GM18498 (cell line): Measurements from ENCODE around the gene DTNA.

ENCODE experiments used
- ATAC-seq: cut with Tn5 transposase; IDR thresholded peaks from one replicate; pipeline ENCODE4 v1.9.1; 2021; ENCODE audit warnings: mild to moderate bottlenecking, moderate library complexity; ENCODE audit not compliant: unreplicated experiment

The DTNA gene

DNA sequence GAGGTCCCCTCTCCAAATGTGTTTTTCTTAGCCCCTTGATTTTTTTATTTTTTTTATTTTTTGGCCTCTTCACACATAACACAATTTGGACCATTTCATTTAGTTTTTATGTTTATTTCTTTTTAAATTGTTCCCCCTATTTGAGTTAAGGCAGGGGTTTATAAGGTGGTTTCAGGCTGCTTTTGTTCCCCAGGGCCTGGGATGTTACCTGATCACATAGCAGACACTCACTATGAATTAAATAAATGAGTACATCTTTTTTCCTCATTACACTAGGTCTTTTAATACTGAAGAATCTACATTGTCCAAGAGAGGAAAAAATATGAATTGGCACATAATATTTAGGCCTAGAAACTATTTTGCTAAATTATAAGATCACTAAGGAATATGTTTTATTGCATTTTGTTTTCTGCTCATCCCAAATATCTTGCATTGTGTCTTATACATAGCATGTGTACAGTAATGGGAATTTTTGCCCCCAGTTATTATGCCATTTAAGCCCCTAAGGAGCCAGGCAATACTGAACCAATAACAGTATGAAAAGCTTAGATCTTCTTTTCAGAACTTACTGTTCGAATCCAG is 218.7 kb downstream of the DTNA start:
- no peak for ATAC-seq

DNA sequence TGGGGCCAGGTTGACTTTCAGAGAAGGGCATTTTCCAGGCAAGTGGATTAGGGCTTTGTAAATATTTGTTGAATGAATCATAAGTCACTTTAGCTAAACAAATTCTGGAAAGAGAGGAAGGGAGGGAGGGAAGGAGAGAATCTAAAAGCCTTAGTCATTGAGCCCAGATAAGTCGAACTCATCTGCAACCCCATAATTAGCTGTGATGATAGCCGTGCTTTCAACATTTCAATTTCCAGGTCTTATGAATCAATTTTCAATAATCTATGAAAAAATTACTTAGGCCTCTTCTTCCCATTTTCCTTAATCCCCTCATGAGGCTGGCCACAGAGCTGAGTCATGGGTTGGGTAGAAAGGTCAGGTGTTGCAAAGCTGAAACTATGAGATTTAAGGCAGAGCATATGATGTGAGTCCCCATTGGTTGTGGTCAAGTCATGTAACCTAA is 219.3 kb downstream of the DTNA start:
- ATAC-seq, result no peak

DNA sequence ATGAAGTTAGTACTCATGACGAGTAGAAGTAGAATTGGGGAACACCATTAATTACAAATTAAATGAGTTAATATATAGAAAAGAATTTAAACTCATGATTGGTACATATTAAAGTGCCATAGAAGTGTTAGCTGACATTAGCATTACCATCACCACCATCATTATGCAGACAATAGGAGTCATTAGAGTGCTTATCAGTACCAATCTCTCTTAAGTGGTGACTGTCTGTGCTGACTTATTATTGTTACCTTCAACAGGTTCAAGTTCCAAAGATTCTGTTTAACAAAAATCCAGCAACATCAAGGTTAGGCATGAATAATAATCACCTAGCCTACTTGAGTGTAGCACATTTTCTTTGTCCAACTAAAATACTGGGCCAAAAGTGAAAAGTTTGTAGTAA is 222.3 kb downstream of the DTNA start:
- no peak for ATAC-seq

DNA sequence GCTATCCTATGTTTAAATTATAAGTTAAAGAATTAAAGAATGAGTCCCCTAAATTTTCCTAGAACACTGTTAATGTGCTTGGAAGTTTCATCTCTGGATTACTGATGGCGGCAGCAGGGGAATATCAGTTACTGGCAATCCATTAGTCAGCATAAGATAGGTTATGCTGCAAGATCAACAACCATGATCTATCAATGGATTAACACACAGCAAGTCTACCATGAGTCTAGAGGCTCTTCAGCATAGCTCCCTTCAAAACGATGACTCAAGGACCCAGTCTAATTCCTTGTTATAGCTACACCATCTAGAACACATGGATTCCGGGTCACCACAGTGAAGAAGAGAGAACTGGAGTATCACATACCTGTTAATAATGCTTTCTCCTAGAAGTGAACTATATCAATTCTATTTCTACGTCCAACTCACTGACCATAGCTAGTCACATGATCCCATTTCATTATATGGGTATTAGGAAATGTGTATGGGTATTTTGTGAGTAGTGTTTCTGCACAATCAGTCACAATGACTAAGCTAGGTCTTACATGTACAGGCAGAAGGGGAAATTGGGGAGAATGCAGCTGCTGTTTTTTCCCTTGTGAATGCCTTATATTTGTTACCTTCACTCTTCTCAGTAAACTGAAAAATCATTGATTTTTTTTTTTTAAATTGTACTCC is 222.8 kb downstream of the DTNA start:
- no peak for ATAC-seq

DNA sequence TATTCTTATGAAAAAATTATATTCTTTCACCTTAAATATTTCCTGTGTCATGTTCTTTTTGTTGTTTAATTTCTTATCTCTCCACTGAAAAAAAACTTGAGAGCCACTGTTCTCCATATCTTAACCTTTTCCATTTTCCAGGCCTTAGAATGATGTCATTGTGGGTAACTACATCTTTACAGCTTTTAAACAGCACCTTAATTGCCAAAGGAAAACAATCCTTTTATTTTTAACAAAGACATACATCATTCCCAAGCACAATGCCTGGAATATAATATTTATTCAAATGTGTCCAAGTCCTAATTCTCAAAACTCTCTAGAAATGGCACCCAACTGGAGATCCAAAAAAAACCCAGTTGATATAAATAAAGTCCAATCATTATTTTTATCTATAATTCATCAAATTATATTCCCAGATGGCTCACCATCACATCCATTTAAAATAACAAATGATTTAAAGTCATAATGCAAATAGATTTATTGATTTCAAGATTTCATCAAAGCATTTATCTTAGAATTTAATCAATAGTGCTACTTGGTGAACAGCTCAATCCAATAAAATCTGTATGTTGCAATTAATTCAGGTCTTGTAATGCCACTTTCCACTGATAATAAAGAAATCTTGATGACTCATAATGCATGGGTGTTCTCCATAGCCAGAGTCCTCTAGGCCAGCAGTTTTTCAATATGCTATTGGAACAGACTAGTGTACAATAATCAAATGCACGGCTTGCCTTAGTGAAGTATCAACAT is 224.0 kb downstream of the DTNA start:
- ATAC-seq, result no peak

DNA sequence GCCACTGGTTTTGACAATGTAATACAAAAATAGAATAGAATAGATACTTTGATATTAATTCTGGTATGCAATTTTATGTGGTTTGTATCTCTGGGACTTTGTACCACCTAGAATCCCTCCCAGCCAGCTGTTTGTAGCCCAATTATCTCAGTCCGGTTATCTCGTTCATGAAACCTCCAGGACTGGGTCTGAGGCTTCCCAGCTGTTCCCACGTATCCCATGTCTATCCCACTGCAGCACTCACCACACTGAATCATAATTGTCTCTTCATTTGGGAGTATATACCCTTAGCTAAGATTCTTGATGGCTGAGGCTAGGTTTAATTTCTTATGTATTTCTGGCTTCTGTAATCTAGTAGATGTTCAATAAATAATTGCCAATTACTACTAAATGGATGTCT is 226.7 kb downstream of the DTNA start:
- no peak for ATAC-seq

DNA sequence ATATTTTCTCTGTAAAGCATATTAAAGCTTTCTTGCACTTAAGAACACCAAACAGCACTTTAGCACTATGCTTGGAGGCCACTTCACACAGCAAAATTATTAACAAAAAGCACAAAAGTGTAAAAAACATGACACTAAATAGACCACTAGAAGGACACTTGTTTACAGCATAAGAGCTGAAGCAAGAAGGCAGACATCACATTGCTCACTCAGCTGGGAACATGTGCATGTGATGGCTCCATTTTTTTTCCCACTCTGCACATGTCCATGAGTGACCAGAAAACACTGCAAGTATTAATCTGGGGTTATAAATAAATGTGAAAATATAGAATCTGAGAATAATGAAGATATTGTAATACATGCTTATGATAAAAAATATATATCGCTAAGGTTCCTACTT is 228.0 kb downstream of the DTNA start:
- no peak for ATAC-seq
